ENCODE results near the gene KRTAP19-5. TPM values are rescaled to one million over a fixed set of nuclear protein-coding genes. Genes with fewer than 3 reads are reported as not detected.

KRTAP19-5 gene
- total and polyA plus RNA-seq, 2 of the 4 experiments (the other 2 are of a cell fraction), result not detected

DNA sequence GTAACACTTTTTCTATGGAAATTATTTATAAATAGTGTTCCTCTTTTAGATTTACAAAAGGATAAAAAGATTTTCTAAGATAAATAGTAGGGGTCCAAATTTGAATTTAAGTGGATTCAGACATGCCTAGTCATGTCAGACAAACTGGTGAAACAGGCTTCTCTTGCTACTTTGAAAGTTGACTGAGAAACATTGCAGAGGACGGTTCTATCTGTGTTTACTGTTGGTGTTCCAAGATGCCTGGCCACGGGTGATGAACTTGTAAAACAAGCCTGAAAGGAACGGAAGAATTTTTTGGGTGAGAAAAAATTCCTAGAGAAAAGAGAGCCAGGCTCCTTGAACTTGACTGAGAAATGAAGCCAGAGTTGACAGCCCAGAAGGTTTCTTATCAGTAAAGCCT is 23.9 kb downstream of the KRTAP19-5 start:
- Histone ChIP-seq H4K20me1 (ENCODE audit: insufficient read depth, low read length) (no peaks in the 10 kb centered on the region), H3K27me3 (ENCODE audit: control insufficient read depth, insufficient read depth, low read length) (no peaks in the 10 kb centered on the region), H2AFZ (replicated peaks; ENCODE audit: low read length, poor library complexity) (no peak overlapping the region), H2AK5ac (ENCODE audit: low read depth, low read length) (no peak overlapping the region), H2BK15ac (ENCODE audit: low read depth, low read length) (no peak overlapping the region), H3K9me1 (ENCODE audit: insufficient read depth, low read length) (no peaks in the 10 kb centered on the region), H4K5ac (ENCODE audit: low read depth, low read length) (no peak overlapping the region), H2BK20ac (ENCODE audit: low read depth, low read length) (no peak overlapping the region), H3K14ac (replicated peaks; ENCODE audit: low read depth, low read length) (no peak overlapping the region), H4K91ac (ENCODE audit: insufficient read depth, low read depth, low read length) (no peak overlapping the region), H2BK120ac (ENCODE audit: low read depth, low read length) (no peak overlapping the region), H2BK5ac (ENCODE audit: low read depth, low read length, poor library complexity, severe bottlenecking) (no peak overlapping the region), H3K56ac (ENCODE audit: extremely low read depth, insufficient read depth, low read length) (no peak overlapping the region), H3K18ac (ENCODE audit: low read depth, low read length) (no peak overlapping the region), H3K79me1 (ENCODE audit: low read depth in 1 of 2, low read length in 2 of 2) (no peaks in the 10 kb centered on the region), H3K9me3 (ENCODE audit: control insufficient read depth, insufficient read depth, low read length) (peaks cover 10% of the 10 kb centered on the region), H3K4me2 (ENCODE audit: low read depth, low read length) (no peak overlapping the region), H3K9ac (ENCODE audit: low read depth, low read length) (no peak overlapping the region), H3K4ac (ENCODE audit: low read depth, low read length) (no peak overlapping the region), H4K8ac (ENCODE audit: low read depth in 2 of 2, low read length in 2 of 2) (no peak overlapping the region), H3K4me1 (ENCODE audit: control insufficient read depth, insufficient read depth, low read length) (no peaks in the 10 kb centered on the region), H3K36me3 (ENCODE audit: control insufficient read depth, insufficient read depth, low read length) (no peaks in the 10 kb centered on the region), H3K23ac (ENCODE audit: low read depth, low read length) (no peak overlapping the region), H3K4me3 (ENCODE audit: insufficient read depth, low read depth, low read length) (no peak overlapping the region), H3K27ac (ENCODE audit: insufficient read depth, low read length) (no peak overlapping the region), H2AK9ac (replicated peaks; ENCODE audit: low read depth, low read length, poor library complexity) (no peak overlapping the region)
- dilution Hi-C loops (cut with HindIII; ENCODE audit: low sequenced_read_pairs, unreplicated experiment) (no loop called here), in situ Hi-C loops (cut with MboI; ENCODE audit: low sequenced_read_pairs) (no loop called here), intact Hi-C loops (cut with micrococcal nuclease) (no loop called here)
- BruUV-seq (replicated peaks), result no TSS peak
- CTCF ChIA-PET, result no interaction called here
- TF ChIP-seq BHLHE40 (IDR thresholded peaks at IDR 0.05; ENCODE audit: low read depth, low read length) (no peak), MAZ (IDR thresholded peaks at IDR 0.05; ENCODE audit: borderline replicate concordance, low read depth, low read length) (no peak)
- POLR2A ChIA-PET (ENCODE audit: unreplicated experiment), result no interaction called here
- no CpG with 5 or more reads among the region's 3 CpGs for WGBS, 2 experiments (ENCODE audit: extremely low coverage in 2 of 2, insufficient read length in 1 of 2)
- DNase-seq (no peak), ATAC-seq (ENCODE audit: low read depth) (no peak)

All from IMR-90 (cell line).